ENCODE results near the gene ZDHHC20.
"Not testable (repeated sequence)": the region's sequence is repeated elsewhere in the genome, so short reads cannot be mapped to it uniquely, and the experiment has no call there.

The ZDHHC20 gene

GRCh38 chr13:21435687-21436151 lies 23.4 kb downstream of the ZDHHC20 start:
- DNase-seq (ENCODE audit: low read depth, low spot score): no peak

- no peak for DNase-seq (ENCODE audit: low read depth, low spot score)
Measured at GRCh38 chr13:21435231-21435630, 23.9 kb downstream of the ZDHHC20 start.

GRCh38 chr13:21434588-21434987 lies 24.5 kb downstream of the ZDHHC20 start:
- no peak for DNase-seq (ENCODE audit: low read depth, low spot score)

GRCh38 chr13:21429211-21429610 lies 29.9 kb downstream of the ZDHHC20 start:
- no peak for DNase-seq (ENCODE audit: low read depth, low spot score)

GRCh38 chr13:21427741-21428140 lies 31.4 kb downstream of the ZDHHC20 start:
- no peak for DNase-seq (ENCODE audit: low read depth, low spot score)

GRCh38 chr13:21426238-21426637 lies 32.9 kb downstream of the ZDHHC20 start:
- no peak for DNase-seq (ENCODE audit: low read depth, low spot score)

- no peak for DNase-seq (ENCODE audit: low read depth, low spot score)
Measured at GRCh38 chr13:21420706-21421105, 38.4 kb downstream of the ZDHHC20 start.

GRCh38 chr13:21413013-21413412 lies 46.1 kb downstream of the ZDHHC20 start:
- no peak for DNase-seq (ENCODE audit: low read depth, low spot score)

GRCh38 chr13:21410453-21410852 lies 48.6 kb downstream of the ZDHHC20 start:
- not testable (repeated sequence) for DNase-seq (ENCODE audit: low read depth, low spot score)

- no peak for DNase-seq (ENCODE audit: low read depth, low spot score)
Measured at GRCh38 chr13:21405309-21405708, 53.8 kb downstream of the ZDHHC20 start.

- no peak for DNase-seq (ENCODE audit: low read depth, low spot score)
Measured at GRCh38 chr13:21402586-21403307, 56.4 kb downstream of the ZDHHC20 start.

- DNase-seq (ENCODE audit: low read depth, low spot score): no peak
Measured at GRCh38 chr13:21399741-21400140, 59.4 kb downstream of the ZDHHC20 start.

GRCh38 chr13:21395953-21396352 lies 63.1 kb downstream of the ZDHHC20 start:
- no peak for DNase-seq (ENCODE audit: low read depth, low spot score)

- no peak for DNase-seq (ENCODE audit: low read depth, low spot score)
Measured at GRCh38 chr13:21389124-21389523, 70.0 kb downstream of the ZDHHC20 start.

GRCh38 chr13:21385710-21386109 lies 73.4 kb downstream of the ZDHHC20 start:
- DNase-seq (ENCODE audit: low read depth, low spot score): no peak

- DNase-seq (ENCODE audit: low read depth, low spot score): no peak
Measured at GRCh38 chr13:21383090-21383489, 76.0 kb downstream of the ZDHHC20 start.

GRCh38 chr13:21376998-21377985 lies 81.8 kb downstream of the ZDHHC20 start:
- DNase-seq (ENCODE audit: low read depth, low spot score): not testable (repeated sequence)

- DNase-seq (ENCODE audit: low read depth, low spot score): no peak
Measured at GRCh38 chr13:21372530-21372929, 86.6 kb downstream of the ZDHHC20 start.

GRCh38 chr13:21371011-21371410 lies 88.1 kb downstream of the ZDHHC20 start:
- no peak for DNase-seq (ENCODE audit: low read depth, low spot score)

- DNase-seq (ENCODE audit: low read depth, low spot score): no peak
Measured at GRCh38 chr13:21365574-21365973, 93.5 kb downstream of the ZDHHC20 start.

GRCh38 chr13:21364916-21365315 lies 94.2 kb downstream of the ZDHHC20 start:
- no peak for DNase-seq (ENCODE audit: low read depth, low spot score)

- DNase-seq (ENCODE audit: low read depth, low spot score): no peak
Measured at GRCh38 chr13:21364357-21364756, 94.7 kb downstream of the ZDHHC20 start.
